Loucy (cell line): ENCODE results near the gene RANBP3.

ENCODE experiments used
- H2AFZ ChIP-seq: fragments of 200-600 bp; sonication (generic); 2 replicates; pipeline ENCODE4 v1.6.0; 2016; ENCODE audit warnings: antibody characterized with exemption, mild to moderate bottlenecking, low read length, moderate library complexity
- H3F3A ChIP-seq: fragments of 200-600 bp; 2 replicates; pipeline ENCODE4 v1.6.0; 2016; ENCODE audit warnings: antibody characterized with exemption, low read depth, mild to moderate bottlenecking
- H3K27me3 ChIP-seq: fragments of 200-600 bp; sonication (generic); 2 replicates; pipeline ENCODE4 v1.6.1; 2014; ENCODE audit warnings: low read length, mild to moderate bottlenecking; ENCODE audit not compliant: insufficient read depth, poor library complexity, severe bottlenecking
- H3K36me3 ChIP-seq: fragments of 200-600 bp; sonication (generic); 2 replicates; pipeline ENCODE4 v1.6.1; 2016; ENCODE audit warnings: low read length; ENCODE audit not compliant: insufficient read depth
- H3K4me1 ChIP-seq: fragments of 200-600 bp; sonication (generic); 2 replicates; pipeline ENCODE4 v1.5.1; 2014; ENCODE audit warnings: low read length, mild to moderate bottlenecking; ENCODE audit not compliant: insufficient read depth, poor library complexity, severe bottlenecking
- H3K4me2 ChIP-seq: fragments of 200-600 bp; sonication (generic); 2 replicates; pipeline ENCODE4 v1.6.0; 2014; ENCODE audit warnings: antibody characterized with exemption, low read length, low read depth, mild to moderate bottlenecking; ENCODE audit not compliant: poor library complexity, severe bottlenecking
- H3K4me3 ChIP-seq: fragments of 200-600 bp; sonication (generic); 2 replicates; pipeline ENCODE4 v1.5.1; 2014; ENCODE audit warnings: low read length, mild to moderate bottlenecking, mixed read lengths; ENCODE audit not compliant: poor library complexity, severe bottlenecking
- H3K79me2 ChIP-seq: fragments of 200-600 bp; sonication (generic); 2 replicates; pipeline ENCODE4 v1.6.1; 2014; ENCODE audit warnings: low read length; ENCODE audit not compliant: insufficient read depth
- H3K9ac ChIP-seq: fragments of 200-600 bp; sonication (generic); 2 replicates; pipeline ENCODE4 v1.6.0; 2014; ENCODE audit warnings: mild to moderate bottlenecking, low read depth, low read length, moderate library complexity; ENCODE audit not compliant: poor library complexity, severe bottlenecking
- H3K9me2 ChIP-seq: fragments of 200-600 bp; sonication (generic); replicated peaks from 2 replicates; pipeline ENCODE4 v1.6.1; 2016; ENCODE audit warnings: low read depth, low read length, mixed read lengths
- H3K9me3 ChIP-seq: fragments of 200-600 bp; sonication (generic); 2 replicates; pipeline ENCODE4 v1.6.1; 2014; ENCODE audit warnings: mild to moderate bottlenecking, antibody characterized with exemption, low read length, low read depth; ENCODE audit not compliant: insufficient read depth
- H4K20me1 ChIP-seq: fragments of 200-600 bp; sonication (generic); 2 replicates; pipeline ENCODE4 v1.6.0; 2014; ENCODE audit warnings: antibody characterized with exemption, low read length, mild to moderate bottlenecking; ENCODE audit not compliant: insufficient read depth, poor library complexity, severe bottlenecking
- EZH2phosphoT487 ChIP-seq: fragments of 200-600 bp; IDR thresholded peaks from 2 replicates; pipeline ENCODE4 v1.6.1; 2018; ENCODE audit warnings: antibody characterized with exemption, mild to moderate bottlenecking, moderate library complexity, borderline replicate concordance
- TF ChIP-seq, protein P1 (sequence below): fragments of 200-600 bp; sonication (generic); conservative IDR thresholded peaks from 2 replicates; pipeline ENCODE4 v1.5.1; 2014; ENCODE audit warnings: mild to moderate bottlenecking, antibody characterized with exemption, low read length

Gene RANBP3

GRCh38 chr19:5914358-5914774 is 63.6 kb downstream of the RANBP3 start:
- peaks cover 35% of the 10 kb centered on the region; the same call in 1 of the 2 replicates for H3K36me3 ChIP-seq
- no peak overlapping the region for H3K9ac ChIP-seq
- no peaks in the 10 kb centered on the region for H3K79me2 ChIP-seq
- no peak overlapping the region for H3K4me3 ChIP-seq
- no peaks in the 10 kb centered on the region for H3F3A ChIP-seq
- H2AFZ ChIP-seq: no peak overlapping the region
- no peak for TF ChIP-seq EZH2phosphoT487
- TF ChIP-seq, protein P1, sequence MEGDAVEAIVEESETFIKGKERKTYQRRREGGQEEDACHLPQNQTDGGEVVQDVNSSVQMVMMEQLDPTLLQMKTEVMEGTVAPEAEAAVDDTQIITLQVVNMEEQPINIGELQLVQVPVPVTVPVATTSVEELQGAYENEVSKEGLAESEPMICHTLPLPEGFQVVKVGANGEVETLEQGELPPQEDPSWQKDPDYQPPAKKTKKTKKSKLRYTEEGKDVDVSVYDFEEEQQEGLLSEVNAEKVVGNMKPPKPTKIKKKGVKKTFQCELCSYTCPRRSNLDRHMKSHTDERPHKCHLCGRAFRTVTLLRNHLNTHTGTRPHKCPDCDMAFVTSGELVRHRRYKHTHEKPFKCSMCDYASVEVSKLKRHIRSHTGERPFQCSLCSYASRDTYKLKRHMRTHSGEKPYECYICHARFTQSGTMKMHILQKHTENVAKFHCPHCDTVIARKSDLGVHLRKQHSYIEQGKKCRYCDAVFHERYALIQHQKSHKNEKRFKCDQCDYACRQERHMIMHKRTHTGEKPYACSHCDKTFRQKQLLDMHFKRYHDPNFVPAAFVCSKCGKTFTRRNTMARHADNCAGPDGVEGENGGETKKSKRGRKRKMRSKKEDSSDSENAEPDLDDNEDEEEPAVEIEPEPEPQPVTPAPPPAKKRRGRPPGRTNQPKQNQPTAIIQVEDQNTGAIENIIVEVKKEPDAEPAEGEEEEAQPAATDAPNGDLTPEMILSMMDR: no peak
- H3K4me1 ChIP-seq: no peaks in the 10 kb centered on the region
- no peaks in the 10 kb centered on the region for H3K9me2 ChIP-seq
- H3K4me2 ChIP-seq: no peak overlapping the region
- no peaks in the 10 kb centered on the region for H3K27me3 ChIP-seq
- no peaks in the 10 kb centered on the region for H3K9me3 ChIP-seq
- no peaks in the 10 kb centered on the region for H4K20me1 ChIP-seq

- Histone ChIP-seq H3F3A (no peaks in the 10 kb centered on the region), H3K9me2 (no peaks in the 10 kb centered on the region), H3K79me2 (no peaks in the 10 kb centered on the region), H3K27me3 (no peaks in the 10 kb centered on the region), H3K4me2 (no peak within 1 kb of the TSS), H3K36me3 (peaks cover 30% of the 10 kb centered on the region; the same call in 1 of the 2 replicates), H2AFZ (no peak within 1 kb of the TSS), H3K4me1 (no peaks in the 10 kb centered on the region), H3K4me3 (no peak within 1 kb of the TSS), H3K9ac (no peak within 1 kb of the TSS), H3K9me3 (no peaks in the 10 kb centered on the region), H4K20me1 (no peaks in the 10 kb centered on the region)
- TF ChIP-seq, protein P1: no peak
Observed at GRCh38 chr19:5913739-5914357, 64.1 kb downstream of the RANBP3 start, which contains the start of gene CAPS. TSS of gene CAPS (plus strand) at chr19:5914254. CDS start at chr19:5914407, 153 bp downstream.

DNA sequence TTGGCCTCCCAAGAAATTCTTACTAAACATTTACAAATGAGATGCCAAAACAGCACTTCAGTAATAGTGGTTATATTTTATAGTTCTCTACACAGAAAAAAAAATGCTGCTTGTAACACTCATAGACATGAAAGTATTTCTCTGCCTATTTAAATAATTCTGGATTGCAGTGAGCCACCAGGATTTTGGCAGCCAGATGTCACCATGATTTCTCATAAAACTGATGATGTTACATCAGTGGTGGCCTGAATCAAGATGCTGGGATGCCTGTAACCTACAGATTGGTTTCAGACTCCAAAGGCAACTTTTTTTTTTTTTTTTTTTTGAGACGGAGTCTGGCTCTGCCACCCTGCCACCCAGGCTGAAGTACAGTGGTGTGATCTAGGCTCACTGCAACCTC is 66.6 kb downstream of the RANBP3 start:
- H3K79me2 ChIP-seq: no peaks in the 10 kb centered on the region
- H3K9me2 ChIP-seq: no peaks in the 10 kb centered on the region
- H3K36me3 ChIP-seq: peaks cover 8% of the 10 kb centered on the region; the same call in 1 of the 2 replicates
- no peaks in the 10 kb centered on the region for H4K20me1 ChIP-seq
- H3K9me3 ChIP-seq: no peaks in the 10 kb centered on the region
- TF ChIP-seq, protein P1: no peak
- TF ChIP-seq EZH2phosphoT487: no peak
- H3K27me3 ChIP-seq: no peaks in the 10 kb centered on the region
- H3K4me2 ChIP-seq: no peak overlapping the region
- H3K9ac ChIP-seq: no peak overlapping the region
- no peak overlapping the region for H2AFZ ChIP-seq
- H3F3A ChIP-seq: no peaks in the 10 kb centered on the region
- no peak overlapping the region for H3K4me3 ChIP-seq
- no peaks in the 10 kb centered on the region for H3K4me1 ChIP-seq
